ENCODE results near the gene MTHFR.
A peak's percentile ranks its signal among the peaks of the same experiment; 100 is the strongest.
"Not testable (repeated sequence)": the region's sequence is repeated elsewhere in the genome, so short reads cannot be mapped to it uniquely, and the experiment has no call there.

Gene MTHFR

DNA sequence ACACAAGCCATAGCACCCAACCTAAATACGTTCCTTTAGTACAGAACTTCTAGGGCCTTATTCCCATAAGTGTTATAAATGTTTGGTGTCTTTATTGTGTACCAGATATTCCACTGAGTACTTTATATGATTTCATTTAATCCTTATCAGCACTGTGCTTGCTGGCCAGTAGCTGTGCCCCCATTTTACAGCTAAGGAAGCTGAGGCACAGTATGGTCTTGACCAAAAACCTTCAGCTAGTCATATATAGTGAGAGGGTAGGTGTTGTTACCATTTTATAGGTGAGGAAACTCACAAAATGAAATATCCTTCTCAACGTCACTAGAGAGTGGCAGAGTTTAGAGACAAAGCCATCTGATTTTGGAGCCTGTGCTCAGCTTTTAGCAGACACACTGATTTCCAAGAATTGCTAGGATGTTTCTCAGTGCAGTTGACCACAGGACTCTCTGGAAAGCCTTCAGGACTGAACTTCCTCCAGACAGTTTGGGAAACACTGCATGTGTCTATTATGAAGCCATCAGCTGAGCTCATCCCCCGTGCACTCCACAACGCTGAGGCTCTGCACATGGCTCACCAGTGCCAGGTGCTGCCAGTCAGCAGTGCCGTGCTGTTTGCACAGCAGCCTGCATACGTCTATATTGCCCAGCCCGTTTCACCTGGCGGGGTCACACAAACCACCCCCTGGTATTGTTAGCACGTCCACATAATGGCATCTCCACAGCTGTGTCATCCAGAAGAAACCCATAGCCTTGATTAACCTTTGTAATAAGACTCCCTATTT is 26.4 kb upstream of the MTHFR start:
- DNase-seq = no peak

GRCh38 chr1:11828511-11828910 is 22.7 kb upstream of the MTHFR start:
- no peak for DNase-seq

DNA sequence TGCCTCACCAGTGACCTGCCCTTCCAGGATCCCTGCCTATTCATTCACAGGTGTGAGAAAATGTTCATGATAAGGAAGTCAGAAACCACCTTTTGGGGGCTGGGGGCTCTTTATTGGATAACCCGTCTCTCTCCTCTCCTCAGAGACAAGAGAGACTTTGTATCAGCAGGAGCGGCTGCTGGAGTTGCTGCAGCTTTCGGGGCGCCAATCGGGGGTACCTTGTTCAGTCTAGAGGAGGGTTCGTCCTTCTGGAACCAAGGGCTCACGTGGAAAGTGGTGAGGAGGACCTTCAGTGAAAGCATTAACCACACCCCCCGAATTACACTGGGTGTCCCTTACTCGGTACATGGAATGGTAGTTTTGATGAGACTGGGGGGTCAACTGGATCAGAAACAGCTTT is 21.2 kb upstream of the MTHFR start:
- no peak for DNase-seq

- no peak for DNase-seq
Observed at GRCh38 chr1:11825131-11825530, 19.4 kb upstream of the MTHFR start.

DNA sequence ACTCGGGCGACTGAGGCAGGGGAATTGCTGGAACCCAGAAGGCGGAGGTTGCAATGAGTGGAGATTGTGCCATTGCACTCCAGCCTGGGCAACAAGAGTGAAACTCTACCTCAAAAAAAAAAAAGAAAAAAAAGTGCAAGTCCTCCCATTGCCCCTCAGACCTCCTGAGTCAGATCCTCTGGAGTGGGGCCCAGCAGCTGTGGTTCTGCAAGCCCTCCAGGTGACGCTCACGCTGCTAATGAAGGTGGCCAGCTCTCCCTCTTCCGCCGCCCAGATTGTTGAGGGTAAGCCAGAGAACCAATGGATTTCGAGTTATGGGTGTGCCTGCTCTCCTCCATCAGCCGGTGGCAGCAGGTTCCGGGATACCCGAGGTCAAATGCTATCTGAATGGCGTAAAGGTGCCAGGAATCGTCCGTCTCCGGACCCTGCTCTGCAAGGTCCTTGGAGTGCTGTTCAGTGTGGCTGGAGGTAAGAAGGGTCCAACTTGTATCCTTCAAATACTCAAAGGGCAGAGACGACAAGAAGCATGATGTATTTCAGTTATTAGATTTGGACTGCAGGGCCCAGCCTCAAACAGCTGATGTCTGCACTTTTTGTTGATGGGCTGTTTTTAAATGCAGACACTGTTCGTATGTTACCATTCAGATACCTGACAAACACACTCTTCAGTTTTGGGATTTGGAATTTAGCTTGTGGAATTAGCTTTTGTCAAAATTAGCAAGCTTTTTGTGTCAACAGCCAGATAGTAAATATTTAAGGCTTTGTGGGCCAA is 17.8 kb upstream of the MTHFR start:
- no peak for DNase-seq

DNA sequence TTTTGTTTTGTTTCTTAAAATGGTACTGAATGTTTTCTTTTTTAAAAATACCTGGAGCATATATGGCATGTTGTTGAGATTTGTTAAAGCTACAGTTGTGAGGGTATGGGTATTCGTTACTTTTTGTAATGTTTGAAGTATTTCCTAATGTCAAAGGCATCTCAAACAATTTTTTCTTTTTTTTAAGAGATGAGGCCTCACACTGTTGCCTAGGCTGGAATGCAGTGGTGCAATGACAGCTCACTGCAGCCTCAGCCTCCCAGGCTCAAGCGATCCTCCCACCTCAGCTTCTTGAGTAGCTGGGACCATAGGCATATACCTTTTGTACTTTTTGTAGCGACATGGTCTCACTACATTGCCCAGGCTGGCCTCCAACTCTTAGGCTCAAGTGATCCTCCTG is 16.3 kb upstream of the MTHFR start:
- no peak for DNase-seq

DNA sequence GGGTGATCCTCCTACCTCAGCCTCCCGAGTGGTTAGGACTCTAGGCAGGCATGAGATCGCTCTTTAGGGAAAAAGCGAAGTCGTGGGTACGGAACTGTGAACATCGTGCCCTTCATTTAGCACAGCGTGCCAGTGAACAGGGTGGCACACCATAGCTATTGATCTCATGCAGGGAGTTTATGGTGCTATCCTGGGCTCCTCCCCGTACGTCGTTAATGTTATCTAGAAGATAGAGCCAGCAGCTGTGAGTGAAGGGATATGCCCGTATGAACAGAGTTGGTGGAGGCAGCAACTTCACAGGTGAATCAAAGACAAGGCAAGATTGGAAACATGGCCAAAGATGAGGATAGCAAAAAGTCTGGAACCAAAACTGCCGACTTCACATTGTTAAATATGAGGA is 11.4 kb upstream of the MTHFR start:
- DNase-seq = no peak

GRCh38 chr1:11813021-11813420 is 7.3 kb upstream of the MTHFR start:
- DNase-seq = no peak

DNA sequence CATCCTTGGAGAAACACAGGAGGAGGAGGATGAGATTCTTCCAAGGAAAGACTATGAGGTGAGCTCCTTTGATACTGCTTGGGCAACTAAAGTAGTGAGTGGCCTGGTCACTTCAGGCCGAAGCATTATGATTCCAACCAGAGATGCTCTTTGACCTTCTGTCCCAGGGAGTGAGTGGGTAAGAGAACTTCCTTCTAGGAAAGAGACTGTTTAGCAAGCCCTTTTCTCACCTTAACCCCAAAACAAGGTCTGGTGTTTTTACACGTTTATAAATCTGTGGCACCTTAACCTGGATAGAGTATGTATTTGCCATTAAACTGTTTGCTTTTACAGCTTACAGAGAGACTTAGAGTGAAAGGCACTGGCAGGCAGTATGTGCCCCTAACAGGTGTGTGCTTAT is 1.4 kb upstream of the MTHFR start:
- no peak for DNase-seq

GRCh38 chr1:11806307-11806936 is 658 bp upstream of the MTHFR start:
- peak; percentile 29 for DNase-seq

GRCh38 chr1:11804666-11805421 is 920 bp downstream of the MTHFR start:
- no peak for DNase-seq

DNA sequence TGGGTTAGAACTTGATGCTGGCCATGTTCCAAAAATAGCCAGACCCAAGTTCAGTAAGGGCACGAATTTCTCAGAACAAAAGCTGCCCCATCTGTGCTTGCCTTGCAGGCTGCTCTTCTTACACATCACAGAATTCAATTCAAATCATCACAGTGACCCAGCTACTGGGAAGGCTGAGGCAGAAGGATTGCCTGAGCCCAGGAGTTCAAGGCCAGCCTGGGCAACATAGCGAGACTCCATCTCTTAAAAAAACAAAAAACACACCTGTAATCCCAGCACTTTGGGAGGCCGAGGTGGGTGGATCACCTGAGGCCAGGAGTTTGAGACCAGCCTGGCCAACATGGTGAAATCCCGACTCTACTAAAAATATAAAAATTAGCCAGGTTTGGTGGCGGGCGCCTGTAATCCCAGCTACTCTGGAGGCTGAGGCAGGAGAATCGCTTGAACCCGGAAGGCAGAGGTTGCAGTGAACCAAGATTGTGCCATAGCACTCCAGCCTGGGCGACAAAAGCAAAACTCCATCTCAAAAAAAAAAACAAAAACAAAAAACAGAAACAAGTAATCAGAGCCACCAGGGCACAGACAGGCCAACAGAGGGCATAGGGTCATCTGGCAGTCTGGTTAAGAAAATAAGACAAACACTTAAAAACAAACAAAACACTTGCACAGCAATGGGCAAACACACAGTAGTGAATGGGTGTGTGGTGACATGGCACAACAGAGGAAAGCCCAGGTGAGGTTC is 1.7 kb downstream of the MTHFR start:
- DNase-seq = not testable (repeated sequence)

DNA sequence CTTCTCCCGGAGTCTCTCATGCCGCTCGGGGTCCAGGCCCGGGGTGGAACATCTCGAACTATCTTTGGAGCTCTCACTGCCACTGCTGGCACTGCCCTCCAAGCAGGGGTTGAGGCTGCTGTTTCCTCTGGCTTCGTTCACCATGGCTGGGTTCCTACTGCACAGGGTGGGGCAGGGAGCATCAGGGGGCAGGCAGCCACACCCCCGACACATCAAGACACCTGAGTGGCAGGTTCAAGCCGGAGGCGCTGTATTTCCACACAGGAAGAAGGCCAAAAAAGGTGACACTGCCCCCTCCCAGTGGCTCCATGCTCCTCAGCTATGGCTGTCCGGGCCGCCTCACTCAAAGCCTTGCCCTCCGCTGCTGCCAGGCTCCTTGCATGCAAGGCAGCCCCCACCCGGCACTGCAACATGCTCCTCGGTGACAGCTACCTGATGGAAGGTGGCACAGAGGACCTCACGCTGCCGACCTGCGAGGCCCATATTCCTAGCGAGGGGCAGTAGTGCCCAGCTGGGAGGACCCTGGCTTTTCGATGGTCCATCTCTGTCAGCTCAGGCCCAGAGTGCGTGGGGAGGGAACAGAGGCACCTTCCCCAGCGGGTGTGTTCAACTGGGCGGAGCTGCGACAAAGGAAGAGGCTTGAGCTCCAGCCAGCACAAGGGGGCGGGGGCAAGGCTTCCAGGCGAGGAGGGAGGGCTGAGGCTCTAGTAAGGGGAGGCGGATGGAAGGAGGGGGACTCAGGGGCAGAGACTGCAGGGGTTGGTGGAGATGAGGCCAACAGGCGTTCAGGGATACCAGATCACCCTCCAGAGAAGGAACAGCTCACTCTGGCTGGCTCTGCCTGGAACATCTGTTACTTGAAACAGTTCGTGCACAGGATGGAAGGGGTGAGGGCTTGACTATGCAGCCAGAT is 2.5 kb downstream of the MTHFR start:
- DNase-seq = peak; percentile 84

GRCh38 chr1:11802616-11802972 is 3.2 kb downstream of the MTHFR start:
- DNase-seq = peak; percentile 28

- DNase-seq = no peak
Observed at GRCh38 chr1:11800756-11801433, 4.9 kb downstream of the MTHFR start.

DNA sequence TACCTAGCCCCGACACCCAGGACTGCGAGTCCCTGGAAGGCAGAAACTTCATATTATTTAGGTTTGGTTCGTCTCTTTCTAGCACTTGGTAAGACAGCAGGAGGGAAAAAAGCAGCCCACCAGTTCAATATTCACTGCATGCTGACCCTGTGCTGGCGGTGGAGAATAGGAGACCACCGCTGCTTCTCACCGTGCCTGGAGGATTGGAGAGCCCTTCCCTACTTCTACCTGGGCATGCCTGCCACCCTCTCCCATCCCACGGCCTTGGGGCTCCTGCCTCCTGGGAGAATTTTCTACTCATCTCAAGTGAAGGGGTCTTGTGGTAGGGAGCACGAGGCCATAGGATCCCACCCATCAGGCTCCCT is 5.4 kb downstream of the MTHFR start:
- no peak for DNase-seq

DNA sequence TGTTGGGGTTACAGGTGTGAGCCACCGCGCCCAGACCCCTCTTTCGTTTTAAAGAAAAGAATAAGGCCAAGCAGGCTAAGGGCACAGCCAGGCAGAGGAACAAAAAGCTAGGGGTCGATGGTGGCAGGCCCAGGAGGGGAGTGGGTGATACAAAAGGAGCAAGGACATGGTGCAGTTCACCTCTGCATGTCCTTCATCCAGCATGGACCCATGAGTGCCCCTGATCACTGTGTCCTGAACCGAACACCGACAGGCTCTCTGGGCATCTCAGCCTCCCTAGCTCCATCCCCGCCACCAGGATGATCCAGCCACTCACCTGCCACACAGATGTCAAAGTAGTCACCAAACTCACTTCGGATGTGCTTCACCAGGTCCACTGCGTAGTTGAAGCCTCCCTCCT is 5.9 kb downstream of the MTHFR start:
- no peak for DNase-seq

- no peak for DNase-seq
Observed at GRCh38 chr1:11799099-11799498, 6.7 kb downstream of the MTHFR start.

DNA sequence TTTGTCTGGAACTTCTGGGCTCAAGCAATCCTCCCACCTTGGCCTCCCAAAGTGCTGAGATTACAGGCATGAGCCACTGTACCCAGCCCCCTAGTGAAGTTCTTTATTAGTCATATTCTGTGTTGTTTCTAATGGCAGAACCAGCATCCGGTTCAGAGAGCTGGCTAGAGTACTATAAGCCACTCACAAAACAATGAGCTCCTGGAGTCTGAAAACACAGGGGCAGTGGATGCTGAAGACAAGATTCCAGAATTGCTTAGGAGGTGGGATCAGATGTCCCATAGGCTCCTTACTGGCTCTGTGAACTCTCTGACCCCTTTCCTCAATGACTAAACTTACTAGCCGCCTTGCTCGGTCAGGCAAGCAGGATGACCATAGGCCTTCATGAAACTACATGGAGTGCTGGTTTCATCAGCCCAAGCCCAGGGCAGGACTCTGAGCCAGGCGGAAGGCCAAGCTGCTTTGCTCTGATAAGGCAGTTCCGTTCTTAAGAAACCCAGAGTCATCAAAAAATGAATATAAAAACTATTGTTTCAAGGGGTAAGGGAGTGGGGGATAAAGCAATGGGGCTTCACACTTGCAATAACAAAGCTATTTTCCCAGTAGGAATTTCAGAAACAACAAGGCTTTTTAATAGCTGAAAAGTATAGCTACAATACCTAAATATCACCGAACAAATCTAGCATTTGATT is 8.1 kb downstream of the MTHFR start:
- no peak for DNase-seq
